ENCODE results near the gene P2RY14.

GRCh38 chr3:151197981-151198767 is 80.2 kb downstream of the P2RY14 start:
- TF ChIP-seq CTCF (conservative IDR thresholded peaks at IDR 0.05) (no peak), EZH2 (IDR thresholded peaks at IDR 0.05; ENCODE audit: low read depth) (no peak)

Measured in PC-9 (cell line).